Spleen (tissue), 11 donors: Measurements from ENCODE around the gene USH2A. TPM values are rescaled to one million over a fixed set of nuclear protein-coding genes. Genes with fewer than 3 reads are reported as not detected.

Experiments used
- DNase-seq: peaks from one replicate; pipeline ENCODE4 v3.0.0-alpha.2; 2020
- H3K27ac ChIP-seq, 8 donors: fragments of 200-600 bp; sonication (generic) in 7 of 8; 1 replicate in 4 of 8; 2 replicates in 4 of 8; pipeline versions ENCODE4 v1.5.0 to v1.8.0; 2016 to 2021; ENCODE audit warnings: inconsistent platforms in 4 of 8, mild to moderate bottlenecking in 4 of 8, moderate library complexity in 1 of 8
- H3K27me3 ChIP-seq, 7 donors: fragments of 200-600 bp; sonication (generic) in 6 of 7; replicated peaks in 1 of 7; 1 replicate in 4 of 7; 2 replicates in 3 of 7; pipeline versions ENCODE4 v1.5.0 to v1.8.0; 2016 to 2021; ENCODE audit warnings: inconsistent platforms in 3 of 7, mild to moderate bottlenecking in 1 of 7
- H3K36me3 ChIP-seq, 6 donors: fragments of 200-600 bp; sonication (generic) in 5 of 6; 1 replicate in 4 of 6; 2 replicates in 2 of 6; pipeline versions ENCODE4 v1.5.0 to v1.8.0; 2016 to 2021; ENCODE audit warnings: inconsistent platforms in 2 of 6
- H3K4me1 ChIP-seq, 6 donors: fragments of 200-600 bp; sonication (generic) in 5 of 6; 1 replicate in 3 of 6; 2 replicates in 3 of 6; pipeline versions ENCODE4 v1.5.0 to v1.8.0; 2016 to 2021; ENCODE audit warnings: inconsistent platforms in 3 of 6
- H3K4me3 ChIP-seq, 8 donors: fragments of 200-600 bp; sonication (generic) in 7 of 8; 1 replicate in 4 of 8; 2 replicates in 4 of 8; pipeline versions ENCODE4 v1.5.0 to v1.8.0; 2016 to 2021; ENCODE audit warnings: inconsistent platforms in 4 of 8, mild to moderate bottlenecking in 4 of 8, moderate library complexity in 2 of 8
- H3K9me3 ChIP-seq, 8 donors: fragments of 200-600 bp; sonication (generic) in 7 of 8; 1 replicate in 4 of 8; 2 replicates in 4 of 8; pipeline versions ENCODE4 v1.5.0 to v1.8.0; 2016 to 2021; ENCODE audit warnings: inconsistent platforms in 4 of 8
- POLR2A ChIP-seq, 3 donors: fragments of 450-650 bp; IDR thresholded peaks; one replicate each; pipeline ENCODE4 v1.5.1; 2017; ENCODE audit warnings: antibody characterized with exemption in 3 of 3, mild to moderate bottlenecking in 1 of 3
- POLR2AphosphoS5 ChIP-seq, 3 donors: sonication (generic); formaldehyde crosslinking; IDR thresholded peaks; one replicate each; pipeline ENCODE4 v1.5.1; 2017; ENCODE audit warnings: antibody characterized with exemption in 3 of 3
- WGBS, 5 donors: extraction: QIAGEN DNeasy Blood & Tissue Kit in 3 of 5; methylation state at CpG; one replicate each; pipeline versions ENCODE4 v1.1.5 to v1.1.7; 2013 to 2018; 5-methylcytosine and 5-hydroxymethylcytosine counted together
- intact Hi-C: fragments of 100-400 bp; cut with DNase I; formaldehyde crosslinking; loops from one replicate; pipeline ENCODE4 v1.15.0; 2023; ENCODE audit warnings: low total_unique reads
- polyA plus RNA-seq, 3 donors: library from polyadenylated mRNA; stranded (reverse); fragments of 200-250 nt; gene quantifications; one replicate each; pipeline ENCODE4 v1.2.1, GENCODE V29; 2013
- total RNA-seq, 7 donors: library from RNA; depleted of rRNA in 3 of 7; stranded (reverse); fragments of >200 nt in 3 of 7; fragmentation: NEBNext Ultra II Directional in 4 of 7; extraction: Animal tissue kit (Norgen Biotek cat#: 25700) in 4 of 7; gene quantifications; one replicate each; pipeline versions ENCODE4 v1.1.0 to v1.2.1, GENCODE V29; 2016 to 2021
- TF ChIP-seq, protein P1 (sequence below), 11 experiments: fragments of 200-600 bp in 7 of 11; fragments of 450-650 bp in 4 of 11; sonication (generic) in 4 of 11; IDR thresholded peaks in 8 of 11; conservative IDR thresholded peaks in 3 of 11; 1 replicate in 7 of 11; 2 replicates in 4 of 11; pipeline versions ENCODE4 v1.4.0 to v1.8.0; 2016 to 2021; ENCODE audit warnings: antibody characterized with exemption in 11 of 11, inconsistent platforms in 4 of 11, mild to moderate bottlenecking in 1 of 11
- donor health status: healthy with polysubstance abuse.
- donor health status: DM: no; HTN: no; CAD: no; lungs with moderate emphysema.
- donor health status: DM: no; HTN: no; CAD: no.
- donor health status: Bipolar disorder and iron deficiency.
- donor health status: healthy.
- donor health status: DM: no; HTN: no; CAD: no.
- donor health status: DM: yes; HTN: yes; CAD: no.

The USH2A gene
- total and polyA plus RNA-seq, 10 donors: under 0.01 TPM; not detected in 9

DNA sequence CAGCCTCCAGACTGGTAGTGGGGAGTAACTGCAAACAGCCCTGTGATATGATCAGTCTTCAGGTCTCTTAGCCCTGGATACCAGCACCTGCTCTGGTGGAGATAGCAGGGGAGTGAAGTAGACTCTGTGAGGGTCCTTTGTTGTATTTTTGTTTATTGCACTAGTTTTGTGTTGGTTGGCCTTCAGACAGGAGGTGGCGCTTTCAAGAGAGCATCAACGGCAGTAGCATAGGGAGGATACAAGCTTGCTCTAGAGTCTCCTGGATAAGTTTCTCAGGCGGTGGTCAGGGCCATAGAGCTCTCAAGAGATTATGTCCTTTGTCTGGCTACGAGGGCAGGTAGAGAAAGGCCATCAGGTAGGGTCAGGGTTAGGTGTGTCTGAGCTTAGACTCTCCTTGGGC, 116.4 kb downstream of the USH2A start:
- no peak overlapping the region for H3K27ac ChIP-seq
- WGBS, 5 donors: 68 to 81% (median 76%) methylated on average over 4 of the region's 4 CpGs
- intact Hi-C loops: no loop called here
- TF ChIP-seq POLR2A (IDR thresholded peaks at IDR 0.05) (no peak), POLR2AphosphoS5 (IDR thresholded peaks at IDR 0.05) (no peak)
- TF ChIP-seq, protein P1, sequence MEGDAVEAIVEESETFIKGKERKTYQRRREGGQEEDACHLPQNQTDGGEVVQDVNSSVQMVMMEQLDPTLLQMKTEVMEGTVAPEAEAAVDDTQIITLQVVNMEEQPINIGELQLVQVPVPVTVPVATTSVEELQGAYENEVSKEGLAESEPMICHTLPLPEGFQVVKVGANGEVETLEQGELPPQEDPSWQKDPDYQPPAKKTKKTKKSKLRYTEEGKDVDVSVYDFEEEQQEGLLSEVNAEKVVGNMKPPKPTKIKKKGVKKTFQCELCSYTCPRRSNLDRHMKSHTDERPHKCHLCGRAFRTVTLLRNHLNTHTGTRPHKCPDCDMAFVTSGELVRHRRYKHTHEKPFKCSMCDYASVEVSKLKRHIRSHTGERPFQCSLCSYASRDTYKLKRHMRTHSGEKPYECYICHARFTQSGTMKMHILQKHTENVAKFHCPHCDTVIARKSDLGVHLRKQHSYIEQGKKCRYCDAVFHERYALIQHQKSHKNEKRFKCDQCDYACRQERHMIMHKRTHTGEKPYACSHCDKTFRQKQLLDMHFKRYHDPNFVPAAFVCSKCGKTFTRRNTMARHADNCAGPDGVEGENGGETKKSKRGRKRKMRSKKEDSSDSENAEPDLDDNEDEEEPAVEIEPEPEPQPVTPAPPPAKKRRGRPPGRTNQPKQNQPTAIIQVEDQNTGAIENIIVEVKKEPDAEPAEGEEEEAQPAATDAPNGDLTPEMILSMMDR (IDR thresholded peaks at IDR 0.05 in 8 of 11, conservative IDR thresholded peaks at IDR 0.05 in 3 of 11): no peak
- no peaks in the 10 kb centered on the region for H3K27me3 ChIP-seq
- H3K9me3 ChIP-seq: no peaks in the 10 kb centered on the region
- DNase-seq: no peak
- no peaks in the 10 kb centered on the region for H3K4me1 ChIP-seq
- H3K36me3 ChIP-seq: no peaks in the 10 kb centered on the region
- H3K4me3 ChIP-seq: no peak overlapping the region

DNA sequence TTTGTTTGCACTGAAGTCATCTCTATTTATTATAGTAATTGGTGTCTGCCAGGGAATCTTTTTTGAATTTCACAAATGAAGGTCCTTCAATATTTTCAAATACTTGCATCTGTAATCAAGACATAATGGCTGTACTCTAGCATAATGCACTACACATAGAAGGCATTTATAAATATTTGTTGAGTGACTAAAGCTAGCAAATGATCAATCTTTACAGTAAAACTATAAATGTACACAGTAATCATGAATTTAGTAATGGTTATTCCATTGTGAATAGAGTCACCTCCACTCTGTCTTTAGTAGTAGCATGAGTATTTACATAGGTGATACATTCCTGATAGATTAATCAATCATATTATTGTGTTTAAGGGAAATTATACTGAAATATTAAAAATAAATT, 119.6 kb downstream of the USH2A start:
- Histone ChIP-seq H3K4me3 (no peak overlapping the region), H3K27ac (no peak overlapping the region), H3K27me3 (no peaks in the 10 kb centered on the region), H3K4me1 (no peaks in the 10 kb centered on the region), H3K36me3 (no peaks in the 10 kb centered on the region), H3K9me3 (no peaks in the 10 kb centered on the region)
- intact Hi-C loops: no loop called here
- DNase-seq: no peak
- TF ChIP-seq, protein P1 (IDR thresholded peaks at IDR 0.05 in 8 of 11, conservative IDR thresholded peaks at IDR 0.05 in 3 of 11): no peak
- no peak for TF ChIP-seq POLR2AphosphoS5 (IDR thresholded peaks at IDR 0.05)

DNA sequence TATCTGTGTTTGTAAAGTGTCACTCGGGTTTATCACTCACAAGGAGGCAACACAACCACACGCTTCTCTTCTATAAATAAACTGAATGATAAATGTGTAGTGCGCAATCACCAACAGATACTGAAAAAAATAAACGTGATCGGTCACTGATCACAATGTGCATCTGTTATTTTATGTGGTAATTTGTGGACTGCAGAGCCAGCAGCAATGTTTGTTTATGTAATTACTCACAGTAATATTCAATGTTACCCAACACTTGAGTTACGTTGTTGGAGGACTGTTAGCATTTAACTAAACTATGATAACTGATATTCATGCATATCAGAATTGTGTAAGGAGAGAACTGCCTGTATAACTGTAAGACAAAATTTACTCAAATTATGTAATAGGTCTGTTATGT, 129.6 kb downstream of the USH2A start:
- Histone ChIP-seq H3K9me3 (no peaks in the 10 kb centered on the region), H3K4me3 (no peak overlapping the region), H3K27me3 (no peaks in the 10 kb centered on the region), H3K27ac (no peak overlapping the region), H3K36me3 (no peaks in the 10 kb centered on the region), H3K4me1 (no peaks in the 10 kb centered on the region)
- 72 to 79% (median 78%) methylated on average over 6 of the region's 6 CpGs for WGBS, 5 donors
- no peak for DNase-seq
- intact Hi-C loops: no loop called here
- TF ChIP-seq POLR2AphosphoS5 (IDR thresholded peaks at IDR 0.05) (no peak), POLR2A (IDR thresholded peaks at IDR 0.05) (no peak)
- TF ChIP-seq, protein P1 (IDR thresholded peaks at IDR 0.05 in 8 of 11, conservative IDR thresholded peaks at IDR 0.05 in 3 of 11): no peak

DNA sequence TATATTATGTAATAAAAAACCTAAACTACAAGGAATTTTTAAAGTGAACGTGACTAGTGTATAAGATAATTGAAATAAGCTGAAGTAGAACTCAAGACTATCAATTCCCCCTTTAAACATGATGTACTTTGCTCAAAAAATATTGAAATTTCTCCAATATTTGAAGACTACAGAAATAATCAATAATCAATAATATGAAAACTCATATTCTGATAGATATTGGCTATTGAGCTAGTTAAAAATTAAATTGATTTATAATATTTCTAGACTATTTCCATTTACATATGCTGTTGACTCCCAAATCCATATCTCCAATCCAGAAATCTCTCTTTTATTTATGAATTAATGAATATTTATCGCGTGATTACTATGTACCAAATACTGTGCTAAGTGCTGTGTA, 133.2 kb downstream of the USH2A start:
- Histone ChIP-seq H3K4me3 (no peak overlapping the region), H3K36me3 (no peaks in the 10 kb centered on the region), H3K4me1 (no peaks in the 10 kb centered on the region), H3K27me3 (no peaks in the 10 kb centered on the region), H3K9me3 (peaks cover 0 to 15% (median 14%) of the 10 kb centered on the region in 8 donors), H3K27ac (no peak overlapping the region)
- DNase-seq: no peak
- intact Hi-C loops: no loop called here
- TF ChIP-seq POLR2AphosphoS5 (IDR thresholded peaks at IDR 0.05) (no peak), POLR2A (IDR thresholded peaks at IDR 0.05) (no peak)
- TF ChIP-seq, protein P1 (IDR thresholded peaks at IDR 0.05 in 8 of 11, conservative IDR thresholded peaks at IDR 0.05 in 3 of 11): no peak
- 43 to 86% (median 47%) methylated on average over 3 of the region's 3 CpGs for WGBS, 5 donors
